GM12891 (cell line): ENCODE measurements around the gene PILRA.
"Not testable (repeated sequence)": the region's sequence is repeated elsewhere in the genome, so short reads cannot be mapped to it uniquely, and the experiment has no call there.

ENCODE experiments used
- POLR2A ChIP-seq: IDR thresholded peaks from 2 replicates; pipeline ENCODE4 v1.6.1; 2011; ENCODE audit warnings: low read depth, low read length, control low read depth
- POLR2AphosphoS5 ChIP-seq: IDR thresholded peaks from 2 replicates; pipeline ENCODE4 v1.6.1; 2011; ENCODE audit warnings: low read depth, low read length, control low read depth
- TAF1 ChIP-seq: IDR thresholded peaks from 2 replicates; pipeline ENCODE4 v1.6.1; 2011; ENCODE audit warnings: low read depth, low read length, control low read depth

- TF ChIP-seq TAF1, POLR2A, POLR2AphosphoS5: not testable (repeated sequence)
Observed at GRCh38 chr7:100338083-100338696, 35.1 kb upstream of the PILRA start.
